Neuronal stem cell (in vitro differentiated cells): ENCODE results near the gene SCN1A.

ENCODE experiments used
- DNase-seq: peaks from one replicate; pipeline ENCODE4 v3.0.0-alpha.2; 2013; ENCODE audit warnings: low spot score
- H2AFZ ChIP-seq: one replicate; pipeline ENCODE4 v1.6.1; 2013; ENCODE audit warnings: mild to moderate bottlenecking, low read length, inconsistent platforms
- H2AK5ac ChIP-seq: 2 replicates; pipeline ENCODE4 v1.6.1; 2013; ENCODE audit warnings: low read depth, mild to moderate bottlenecking, inconsistent platforms, low read length, moderate library complexity, mixed read lengths
- H2BK120ac ChIP-seq: 2 replicates; pipeline ENCODE4 v1.6.1; 2013; ENCODE audit warnings: low read depth, mild to moderate bottlenecking, inconsistent platforms, low read length, moderate library complexity, mixed read lengths
- H2BK12ac ChIP-seq: one replicate; pipeline ENCODE4 v1.6.1; 2013; ENCODE audit warnings: low read length, inconsistent platforms
- H2BK15ac ChIP-seq: 2 replicates; pipeline ENCODE4 v1.6.1; 2013; ENCODE audit warnings: mild to moderate bottlenecking, low read length, inconsistent platforms, mixed read lengths
- H2BK5ac ChIP-seq: one replicate; pipeline ENCODE4 v1.6.1; 2013; ENCODE audit warnings: inconsistent platforms, mild to moderate bottlenecking, low read length, moderate library complexity
- H3K14ac ChIP-seq: one replicate; pipeline ENCODE4 v1.6.1; 2013; ENCODE audit warnings: low read length, inconsistent platforms
- H3K18ac ChIP-seq: 2 replicates; pipeline ENCODE4 v1.6.1; 2013; ENCODE audit warnings: low read length, inconsistent platforms
- H3K23ac ChIP-seq: 2 replicates; pipeline ENCODE4 v1.6.1; 2013; ENCODE audit warnings: low read depth, mild to moderate bottlenecking, mixed read lengths, low read length, inconsistent platforms; ENCODE audit not compliant: poor library complexity
- H3K27ac ChIP-seq: replicated peaks from 3 replicates; pipeline ENCODE4 v1.5.1; 2013; ENCODE audit warnings: low read length, inconsistent platforms
- H3K27me3 ChIP-seq, 3 experiments: 2 replicates each; pipeline ENCODE4 v1.6.1; 2013; ENCODE audit warnings: low read length in 3 of 3, mild to moderate bottlenecking in 2 of 3, inconsistent platforms in 1 of 3, low read depth in 1 of 3, mixed read lengths in 1 of 3, moderate library complexity in 1 of 3; ENCODE audit not compliant: control insufficient read depth in 3 of 3, insufficient read depth in 3 of 3
- H3K36me3 ChIP-seq, 2 donors: replicated peaks in 1 of 2; 2 replicates each; pipeline ENCODE4 v1.6.1; 2013; ENCODE audit warnings: low read length in 2 of 2; ENCODE audit not compliant: control insufficient read depth in 2 of 2, insufficient read depth in 2 of 2
- H3K4ac ChIP-seq: 2 replicates; pipeline ENCODE4 v1.6.1; 2013; ENCODE audit warnings: inconsistent platforms, mild to moderate bottlenecking, low read length, moderate library complexity
- H3K4me1 ChIP-seq, 2 donors: 1 replicate in 1 of 2; 2 replicates in 1 of 2; pipeline ENCODE4 v1.6.1; 2013; ENCODE audit warnings: low read length in 2 of 2, low read depth in 1 of 2; ENCODE audit not compliant: control insufficient read depth in 2 of 2, insufficient read depth in 1 of 2
- H3K4me2 ChIP-seq: one replicate; pipeline ENCODE4 v1.6.1; 2013; ENCODE audit warnings: mild to moderate bottlenecking, low read length, inconsistent platforms; ENCODE audit not compliant: insufficient read depth, poor library complexity, severe bottlenecking
- H3K4me3 ChIP-seq, 2 donors: 2 replicates each; pipeline ENCODE4 v1.5.1; 2013; ENCODE audit warnings: low read length in 2 of 2, mild to moderate bottlenecking in 2 of 2, inconsistent platforms in 1 of 2, moderate library complexity in 1 of 2
- H3K79me1 ChIP-seq: one replicate; pipeline ENCODE4 v1.6.1; 2013; ENCODE audit warnings: low read depth, mild to moderate bottlenecking, inconsistent platforms, low read length, moderate library complexity
- H3K9ac ChIP-seq: one replicate; pipeline ENCODE4 v1.6.1; 2013; ENCODE audit warnings: mild to moderate bottlenecking, low read depth, low read length, inconsistent platforms; ENCODE audit not compliant: poor library complexity
- H3K9me3 ChIP-seq, 2 donors: replicated peaks in 1 of 2; 2 replicates each; pipeline versions ENCODE3 to v1.6.1; 2013; ENCODE audit warnings: low read length in 2 of 2, mild to moderate bottlenecking in 2 of 2, inconsistent platforms in 1 of 2, low read depth in 1 of 2, mixed read lengths in 1 of 2, moderate library complexity in 1 of 2; ENCODE audit not compliant: control insufficient read depth in 2 of 2, insufficient read depth in 1 of 2
- H4K8ac ChIP-seq: one replicate; pipeline ENCODE4 v1.6.1; 2013; ENCODE audit warnings: low read depth, mild to moderate bottlenecking, inconsistent platforms, low read length, moderate library complexity
- H4K91ac ChIP-seq: one replicate; pipeline ENCODE4 v1.6.1; 2013; ENCODE audit warnings: low read length, low read depth, mild to moderate bottlenecking, inconsistent platforms; ENCODE audit not compliant: poor library complexity
- WGBS, 2 donors: extraction: QIAGEN DNeasy Blood & Tissue Kit; methylation state at CpG; one replicate each; pipeline ENCODE4 v1.1.7; 2013; ENCODE audit warnings: missing lambda C conversion rate in 2 of 2, mixed read lengths in 1 of 2; ENCODE audit not compliant: insufficient read length in 2 of 2, insufficient replicate concordance in 1 of 2; ENCODE audit errors: extremely low coverage in 2 of 2; 5-methylcytosine and 5-hydroxymethylcytosine counted together

The SCN1A gene

DNA sequence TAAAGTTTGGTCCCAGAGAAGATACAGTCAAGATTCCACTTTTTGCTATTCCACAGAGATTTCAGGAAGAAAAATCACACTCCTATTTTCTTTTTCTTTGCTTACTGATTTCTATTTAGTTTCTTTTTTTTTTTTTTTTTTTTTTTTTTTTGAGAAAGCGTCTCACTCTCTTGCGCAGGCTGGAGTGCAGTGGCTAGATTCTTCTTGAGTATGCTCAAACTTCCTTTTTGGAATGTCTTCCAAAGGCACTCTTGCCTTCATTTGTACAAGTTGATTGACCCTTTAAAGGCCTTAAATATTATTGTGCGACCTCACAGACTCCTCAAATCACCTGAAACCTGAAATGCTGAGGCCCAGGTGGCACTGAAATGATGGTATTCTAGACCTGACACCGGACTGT is 9.6 kb downstream of the SCN1A start:
- no peak overlapping the region for H3K4me2 ChIP-seq
- H3K4ac ChIP-seq = no peak overlapping the region
- H3K27ac ChIP-seq = no peak overlapping the region
- H4K91ac ChIP-seq = no peak overlapping the region
- no peak overlapping the region for H2AFZ ChIP-seq
- no peak overlapping the region for H3K14ac ChIP-seq
- H2BK12ac ChIP-seq = no peak overlapping the region
- H3K4me3 ChIP-seq = no peak overlapping the region
- H2BK5ac ChIP-seq = no peak overlapping the region
- peaks cover 0 to 2% of the 10 kb centered on the region in 2 donors for H3K4me1 ChIP-seq
- no peaks in the 10 kb centered on the region for H3K79me1 ChIP-seq
- H3K36me3 ChIP-seq = no peaks in the 10 kb centered on the region
- no peak for DNase-seq
- no peaks in the 10 kb centered on the region for H3K9me3 ChIP-seq
- no peak overlapping the region for H4K8ac ChIP-seq
- H3K18ac ChIP-seq = no peak overlapping the region
- H2BK120ac ChIP-seq = no peak overlapping the region
- no CpG with 5 or more reads among the region's 4 CpGs for WGBS, 2 donors
- no peak overlapping the region for H3K9ac ChIP-seq
- no peak overlapping the region for H2BK15ac ChIP-seq
- H3K27me3 ChIP-seq = no peaks in the 10 kb centered on the region
- no peak overlapping the region for H3K23ac ChIP-seq
- H2AK5ac ChIP-seq = no peak overlapping the region

- H3K36me3 ChIP-seq = no peaks in the 10 kb centered on the region
- no peak overlapping the region for H3K4me2 ChIP-seq
- H3K14ac ChIP-seq = no peak overlapping the region
- no peak overlapping the region for H3K4me3 ChIP-seq
- H3K27ac ChIP-seq = no peak overlapping the region
- no peak overlapping the region for H3K4ac ChIP-seq
- H3K4me1 ChIP-seq = peaks cover 0 to 2% of the 10 kb centered on the region in 2 donors
- no peak overlapping the region for H2AK5ac ChIP-seq
- no peak overlapping the region for H2AFZ ChIP-seq
- no peak for DNase-seq
- no peak overlapping the region for H3K23ac ChIP-seq
- H4K91ac ChIP-seq = no peak overlapping the region
- no peak overlapping the region for H4K8ac ChIP-seq
- no peak overlapping the region for H2BK120ac ChIP-seq
- H2BK5ac ChIP-seq = no peak overlapping the region
- H3K9me3 ChIP-seq = no peaks in the 10 kb centered on the region
- H2BK12ac ChIP-seq = no peak overlapping the region
- H3K18ac ChIP-seq = no peak overlapping the region
- H2BK15ac ChIP-seq = no peak overlapping the region
- H3K27me3 ChIP-seq = no peaks in the 10 kb centered on the region
- no CpG with 5 or more reads among the region's 6 CpGs for whole genome bisulfite sequencing, 2 donors
- H3K9ac ChIP-seq = no peak overlapping the region
- no peaks in the 10 kb centered on the region for H3K79me1 ChIP-seq
Observed at GRCh38 chr2:166117491-166117890, 10.3 kb downstream of the SCN1A start.

GRCh38 chr2:166115589-166115988 is 12.2 kb downstream of the SCN1A start:
- Histone ChIP-seq H4K8ac (no peak overlapping the region), H3K27me3 (no peaks in the 10 kb centered on the region), H3K36me3 (no peaks in the 10 kb centered on the region), H2AK5ac (no peak overlapping the region), H3K79me1 (no peaks in the 10 kb centered on the region), H2BK12ac (no peak overlapping the region), H4K91ac (no peak overlapping the region), H3K9ac (no peak overlapping the region), H2BK120ac (no peak overlapping the region), H3K27ac (no peak overlapping the region), H2AFZ (no peak overlapping the region), H3K18ac (no peak overlapping the region), H3K4me1 (peaks cover 0 to 2% of the 10 kb centered on the region in 2 donors), H2BK15ac (no peak overlapping the region), H3K14ac (no peak overlapping the region), H3K4me2 (no peak overlapping the region), H3K4me3 (no peak overlapping the region), H3K9me3 (no peaks in the 10 kb centered on the region), H3K23ac (no peak overlapping the region), H3K4ac (no peak overlapping the region), H2BK5ac (no peak overlapping the region)
- no CpG with 5 or more reads among the region's 4 CpGs for WGBS, 2 donors
- DNase-seq = no peak

DNA sequence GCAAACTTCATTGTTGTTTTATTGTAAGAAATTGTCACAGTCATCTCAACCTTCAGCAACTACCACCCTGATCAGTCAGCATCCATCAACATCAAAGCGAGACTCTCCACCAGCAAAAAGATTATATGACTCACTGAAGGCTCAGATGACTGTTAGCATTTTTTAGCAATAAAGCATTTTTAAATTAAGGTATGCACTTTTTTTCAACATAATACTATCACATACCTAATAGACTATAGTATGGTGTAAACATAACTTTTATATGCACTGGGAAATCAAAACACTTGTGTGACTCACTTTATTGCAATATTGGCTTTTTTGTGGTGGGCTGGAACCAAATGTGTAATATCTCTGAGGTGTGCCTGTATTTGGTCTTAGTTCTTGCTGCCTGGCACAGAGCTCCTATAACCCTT is 15.6 kb downstream of the SCN1A start:
- Histone ChIP-seq H3K4ac (no peak overlapping the region), H3K27me3 (no peaks in the 10 kb centered on the region), H2AFZ (no peak overlapping the region), H3K79me1 (no peaks in the 10 kb centered on the region), H2BK12ac (no peak overlapping the region), H3K4me2 (no peak overlapping the region), H3K4me3 (no peak overlapping the region), H2AK5ac (no peak overlapping the region), H2BK15ac (no peak overlapping the region), H3K27ac (no peak overlapping the region), H3K36me3 (no peaks in the 10 kb centered on the region), H3K18ac (no peak overlapping the region), H3K4me1 (no peaks in the 10 kb centered on the region), H3K9ac (no peak overlapping the region), H4K91ac (no peak overlapping the region), H2BK120ac (no peak overlapping the region), H2BK5ac (no peak overlapping the region), H3K23ac (no peak overlapping the region), H3K14ac (no peak overlapping the region), H3K9me3 (no peaks in the 10 kb centered on the region), H4K8ac (no peak overlapping the region)
- WGBS, 2 donors = no CpG with 5 or more reads among the region's 1 CpG
- DNase-seq = no peak
